ENCODE data around the gene CFAP410. TPM values are rescaled to one million over a fixed set of nuclear protein-coding genes. Genes with fewer than 3 reads are reported as not detected.
"Not testable (repeated sequence)": the region's sequence is repeated elsewhere in the genome, so short reads cannot be mapped to it uniquely, and the experiment has no call there.

The CFAP410 gene
- total RNA-seq, 1 experiment from 2014 or later: 19.2 TPM

- no peak for DNase-seq (ENCODE audit: low spot score)
- in situ Hi-C loops (cut with HindIII; ENCODE audit: low sequenced_read_pairs): no loop called here
Measured at GRCh38 chr21:44305691-44306090, 33.5 kb downstream of the CFAP410 start.

- DNase-seq (ENCODE audit: low spot score): no peak
- in situ Hi-C loops (cut with HindIII; ENCODE audit: low sequenced_read_pairs): no loop called here
Measured at GRCh38 chr21:44304877-44305293, 34.3 kb downstream of the CFAP410 start.

- in situ Hi-C loops (cut with HindIII; ENCODE audit: low sequenced_read_pairs): no loop called here
- no peak for DNase-seq (ENCODE audit: low spot score)
Measured at GRCh38 chr21:44304011-44304616, 35.1 kb downstream of the CFAP410 start.

GRCh38 chr21:44303490-44303981 lies 35.7 kb downstream of the CFAP410 start:
- DNase-seq (ENCODE audit: low spot score): no peak
- in situ Hi-C loops (cut with HindIII; ENCODE audit: low sequenced_read_pairs): no loop called here

GRCh38 chr21:44302573-44303401 lies 36.4 kb downstream of the CFAP410 start:
- peak; percentile 42 for DNase-seq (ENCODE audit: low spot score)
- in situ Hi-C loops (cut with HindIII; ENCODE audit: low sequenced_read_pairs): not testable (repeated sequence)

- DNase-seq (ENCODE audit: low spot score): peak; percentile 39
- in situ Hi-C loops (cut with HindIII; ENCODE audit: low sequenced_read_pairs): no loop called here
Measured at GRCh38 chr21:44301961-44302406, 37.2 kb downstream of the CFAP410 start.

GRCh38 chr21:44301141-44301540 lies 38.0 kb downstream of the CFAP410 start:
- DNase-seq (ENCODE audit: low spot score): no peak
- in situ Hi-C loops (cut with HindIII; ENCODE audit: low sequenced_read_pairs): no loop called here

GRCh38 chr21:44300262-44300959 lies 38.8 kb downstream of the CFAP410 start:
- DNase-seq (ENCODE audit: low spot score): no peak
- in situ Hi-C loops (cut with HindIII; ENCODE audit: low sequenced_read_pairs): no loop called here

- peak; percentile 49 for DNase-seq (ENCODE audit: low spot score)
- in situ Hi-C loops (cut with HindIII; ENCODE audit: low sequenced_read_pairs): no loop called here
Measured at GRCh38 chr21:44299458-44300261, 39.5 kb downstream of the CFAP410 start, which contains the start of gene PFKL. Gene PFKL, plus strand, starts transcription at chr21:44300053. Its CDS starts 53 bp downstream, at chr21:44300106.

- in situ Hi-C loops (cut with HindIII; ENCODE audit: low sequenced_read_pairs): no loop called here
- no peak for DNase-seq (ENCODE audit: low spot score)
Measured at GRCh38 chr21:44299085-44299457, 40.1 kb downstream of the CFAP410 start.

- DNase-seq (ENCODE audit: low spot score): no peak
- in situ Hi-C loops (cut with HindIII; ENCODE audit: low sequenced_read_pairs): no loop called here
Measured at GRCh38 chr21:44298301-44298700, 40.9 kb downstream of the CFAP410 start.

GRCh38 chr21:44297525-44298290 lies 41.5 kb downstream of the CFAP410 start:
- DNase-seq (ENCODE audit: low spot score): peak; percentile 85
- in situ Hi-C loops (cut with HindIII; ENCODE audit: low sequenced_read_pairs): no loop called here

GRCh38 chr21:44296916-44297315 lies 42.3 kb downstream of the CFAP410 start:
- in situ Hi-C loops (cut with HindIII; ENCODE audit: low sequenced_read_pairs): no loop called here
- no peak for DNase-seq (ENCODE audit: low spot score)

GRCh38 chr21:44296103-44296519 lies 43.1 kb downstream of the CFAP410 start:
- in situ Hi-C loops (cut with HindIII; ENCODE audit: low sequenced_read_pairs): no loop called here
- DNase-seq (ENCODE audit: low spot score): no peak

- no peak for DNase-seq (ENCODE audit: low spot score)
- in situ Hi-C loops (cut with HindIII; ENCODE audit: low sequenced_read_pairs): no loop called here
Measured at GRCh38 chr21:44295646-44296045, 43.5 kb downstream of the CFAP410 start.

GRCh38 chr21:44295163-44295573 lies 44.0 kb downstream of the CFAP410 start:
- in situ Hi-C loops (cut with HindIII; ENCODE audit: low sequenced_read_pairs): no loop called here

GRCh38 chr21:44294391-44295162 lies 44.6 kb downstream of the CFAP410 start:
- DNase-seq (ENCODE audit: low spot score): no peak
- in situ Hi-C loops (cut with HindIII; ENCODE audit: low sequenced_read_pairs): no loop called here

More at GRCh38 chr21:44295163-44295573, 44.0 kb downstream of the CFAP410 start:
- no peak for DNase-seq (ENCODE audit: low spot score)

All from G401 (cell line).